ENCODE data around the gene YWHAE. TPM values are rescaled to one million over a fixed set of nuclear protein-coding genes. Genes with fewer than 3 reads are reported as not detected.
"Not testable (repeated sequence)": the region's sequence is repeated elsewhere in the genome, so short reads cannot be mapped to it uniquely, and the experiment has no call there.

The YWHAE gene
- total and polyA plus RNA-seq, 2 experiments from 2014 or later, result 339 to 566 TPM

GRCh38 chr17:1421470-1421869, 21.4 kb upstream of the YWHAE start:
- no peaks in the 10 kb centered on the region for H3K9me3 ChIP-seq (ENCODE audit: low read depth)
- no peak overlapping the region for H2AFZ ChIP-seq
- H3K79me2 ChIP-seq, result peaks cover 29% of the 10 kb centered on the region
- no peaks in the 10 kb centered on the region for H3K9me2 ChIP-seq (replicated peaks; ENCODE audit: insufficient read depth)
- H3K36me3 ChIP-seq (replicated peaks; ENCODE audit: insufficient read depth, low read depth), result no peaks in the 10 kb centered on the region
- H3K4me1 ChIP-seq (ENCODE audit: insufficient read depth), result no peaks in the 10 kb centered on the region
- 94% methylated on average over 11 of the region's 11 CpGs for WGBS (ENCODE audit: low lambda C conversion rate, missing lambda C conversion rate)
- no peaks in the 10 kb centered on the region for H3K27me3 ChIP-seq
- peaks cover 4% of the 10 kb centered on the region for H4K20me1 ChIP-seq (ENCODE audit: insufficient read depth, poor library complexity, severe bottlenecking)
- H3K4me3 ChIP-seq, result no peak overlapping the region
- no peak overlapping the region for H3K4me2 ChIP-seq
- no peak for DNase-seq (ENCODE audit: low spot score)
- no peak for TF ChIP-seq CTCF (IDR thresholded peaks at IDR 0.05; ENCODE audit: poor library complexity)
- TF ChIP-seq EZH2phosphoT487 (IDR thresholded peaks at IDR 0.05; ENCODE audit: low read depth, severe bottlenecking, unreplicated experiment), result no peak
- TF ChIP-seq EZH2 (IDR thresholded peaks at IDR 0.05; ENCODE audit: borderline replicate concordance), result no peak
- no peak overlapping the region for H3K27ac ChIP-seq

GRCh38 chr17:1420981-1421380, 21.0 kb upstream of the YWHAE start:
- Histone ChIP-seq H3K4me2 (no peak overlapping the region), H3K36me3 (replicated peaks; ENCODE audit: insufficient read depth, low read depth) (no peaks in the 10 kb centered on the region), H3K27me3 (no peaks in the 10 kb centered on the region), H3K4me3 (no peak overlapping the region), H3K4me1 (ENCODE audit: insufficient read depth) (no peaks in the 10 kb centered on the region), H3K9me2 (replicated peaks; ENCODE audit: insufficient read depth) (no peaks in the 10 kb centered on the region), H4K20me1 (ENCODE audit: insufficient read depth, poor library complexity, severe bottlenecking) (no peaks in the 10 kb centered on the region), H3K27ac (no peak overlapping the region), H2AFZ (no peak overlapping the region), H3K79me2 (peaks cover 24% of the 10 kb centered on the region), H3K9me3 (ENCODE audit: low read depth) (no peaks in the 10 kb centered on the region)
- DNase-seq (ENCODE audit: low spot score), result no peak
- WGBS (ENCODE audit: low lambda C conversion rate, missing lambda C conversion rate), result 88% methylated on average over 2 of the region's 2 CpGs
- no peak for TF ChIP-seq CTCF (IDR thresholded peaks at IDR 0.05; ENCODE audit: poor library complexity)
- TF ChIP-seq EZH2phosphoT487 (IDR thresholded peaks at IDR 0.05; ENCODE audit: low read depth, severe bottlenecking, unreplicated experiment), result no peak

GRCh38 chr17:1420163-1420562, 20.1 kb upstream of the YWHAE start:
- WGBS (ENCODE audit: low lambda C conversion rate, missing lambda C conversion rate), result 97% methylated on average over 11 of the region's 11 CpGs
- Histone ChIP-seq H3K4me2 (no peak overlapping the region), H3K36me3 (replicated peaks; ENCODE audit: insufficient read depth, low read depth) (no peaks in the 10 kb centered on the region), H3K9me2 (replicated peaks; ENCODE audit: insufficient read depth) (no peaks in the 10 kb centered on the region), H3K9me3 (ENCODE audit: low read depth) (no peaks in the 10 kb centered on the region), H3K4me1 (ENCODE audit: insufficient read depth) (no peaks in the 10 kb centered on the region), H3K27me3 (no peaks in the 10 kb centered on the region), H3K79me2 (peaks cover 16% of the 10 kb centered on the region), H3K27ac (no peak overlapping the region), H2AFZ (no peak overlapping the region), H4K20me1 (ENCODE audit: insufficient read depth, poor library complexity, severe bottlenecking) (no peaks in the 10 kb centered on the region), H3K4me3 (no peak overlapping the region)
- TF ChIP-seq EZH2 (IDR thresholded peaks at IDR 0.05; ENCODE audit: borderline replicate concordance) (no peak), CTCF (IDR thresholded peaks at IDR 0.05; ENCODE audit: poor library complexity) (no peak), EZH2phosphoT487 (IDR thresholded peaks at IDR 0.05; ENCODE audit: low read depth, severe bottlenecking, unreplicated experiment) (no peak)
- no peak for DNase-seq (ENCODE audit: low spot score)

GRCh38 chr17:1418476-1418875, 18.5 kb upstream of the YWHAE start:
- H3K27me3 ChIP-seq; H2AFZ ChIP-seq; H3K9me3 ChIP-seq (ENCODE audit: low read depth); H3K27ac ChIP-seq; H3K4me1 ChIP-seq (ENCODE audit: insufficient read depth); H3K36me3 ChIP-seq (replicated peaks; ENCODE audit: insufficient read depth, low read depth); H4K20me1 ChIP-seq (ENCODE audit: insufficient read depth, poor library complexity, severe bottlenecking); H3K4me2 ChIP-seq; H3K9me2 ChIP-seq (replicated peaks; ENCODE audit: insufficient read depth); DNase-seq (ENCODE audit: low spot score); H3K4me3 ChIP-seq; H3K79me2 ChIP-seq: not testable (repeated sequence)
- WGBS (ENCODE audit: low lambda C conversion rate, missing lambda C conversion rate), result 91% methylated on average over 10 of the region's 10 CpGs
